Neuronal stem cell (in vitro differentiated cells): Measurements from ENCODE around the gene EIF2AK3.
"Not testable (repeated sequence)": the region's sequence is repeated elsewhere in the genome, so short reads cannot be mapped to it uniquely, and the experiment has no call there.

Source experiments
- DNase-seq: peaks from one replicate; pipeline ENCODE4 v3.0.0-alpha.2; 2013; ENCODE audit warnings: low spot score
- H2AFZ ChIP-seq: one replicate; pipeline ENCODE4 v1.6.1; 2013; ENCODE audit warnings: mild to moderate bottlenecking, low read length, inconsistent platforms
- H2AK5ac ChIP-seq: 2 replicates; pipeline ENCODE4 v1.6.1; 2013; ENCODE audit warnings: low read depth, mild to moderate bottlenecking, inconsistent platforms, low read length, moderate library complexity, mixed read lengths
- H2BK120ac ChIP-seq: 2 replicates; pipeline ENCODE4 v1.6.1; 2013; ENCODE audit warnings: low read depth, mild to moderate bottlenecking, inconsistent platforms, low read length, moderate library complexity, mixed read lengths
- H2BK12ac ChIP-seq: one replicate; pipeline ENCODE4 v1.6.1; 2013; ENCODE audit warnings: low read length, inconsistent platforms
- H2BK15ac ChIP-seq: 2 replicates; pipeline ENCODE4 v1.6.1; 2013; ENCODE audit warnings: mild to moderate bottlenecking, low read length, inconsistent platforms, mixed read lengths
- H2BK5ac ChIP-seq: one replicate; pipeline ENCODE4 v1.6.1; 2013; ENCODE audit warnings: inconsistent platforms, mild to moderate bottlenecking, low read length, moderate library complexity
- H3K14ac ChIP-seq: one replicate; pipeline ENCODE4 v1.6.1; 2013; ENCODE audit warnings: low read length, inconsistent platforms
- H3K18ac ChIP-seq: 2 replicates; pipeline ENCODE4 v1.6.1; 2013; ENCODE audit warnings: low read length, inconsistent platforms
- H3K23ac ChIP-seq: 2 replicates; pipeline ENCODE4 v1.6.1; 2013; ENCODE audit warnings: low read depth, mild to moderate bottlenecking, mixed read lengths, low read length, inconsistent platforms; ENCODE audit not compliant: poor library complexity
- H3K27ac ChIP-seq: replicated peaks from 3 replicates; pipeline ENCODE4 v1.5.1; 2013; ENCODE audit warnings: low read length, inconsistent platforms
- H3K27me3 ChIP-seq, 3 experiments: 2 replicates each; pipeline ENCODE4 v1.6.1; 2013; ENCODE audit warnings: low read length in 3 of 3, mild to moderate bottlenecking in 2 of 3, inconsistent platforms in 1 of 3, low read depth in 1 of 3, mixed read lengths in 1 of 3, moderate library complexity in 1 of 3; ENCODE audit not compliant: control insufficient read depth in 3 of 3, insufficient read depth in 3 of 3
- H3K36me3 ChIP-seq, 2 donors: replicated peaks in 1 of 2; 2 replicates each; pipeline ENCODE4 v1.6.1; 2013; ENCODE audit warnings: low read length in 2 of 2; ENCODE audit not compliant: control insufficient read depth in 2 of 2, insufficient read depth in 2 of 2
- H3K4ac ChIP-seq: 2 replicates; pipeline ENCODE4 v1.6.1; 2013; ENCODE audit warnings: inconsistent platforms, mild to moderate bottlenecking, low read length, moderate library complexity
- H3K4me1 ChIP-seq, 2 donors: 1 replicate in 1 of 2; 2 replicates in 1 of 2; pipeline ENCODE4 v1.6.1; 2013; ENCODE audit warnings: low read length in 2 of 2, low read depth in 1 of 2; ENCODE audit not compliant: control insufficient read depth in 2 of 2, insufficient read depth in 1 of 2
- H3K4me2 ChIP-seq: one replicate; pipeline ENCODE4 v1.6.1; 2013; ENCODE audit warnings: mild to moderate bottlenecking, low read length, inconsistent platforms; ENCODE audit not compliant: insufficient read depth, poor library complexity, severe bottlenecking
- H3K4me3 ChIP-seq, 2 donors: 2 replicates each; pipeline ENCODE4 v1.5.1; 2013; ENCODE audit warnings: low read length in 2 of 2, mild to moderate bottlenecking in 2 of 2, inconsistent platforms in 1 of 2, moderate library complexity in 1 of 2
- H3K79me1 ChIP-seq: one replicate; pipeline ENCODE4 v1.6.1; 2013; ENCODE audit warnings: low read depth, mild to moderate bottlenecking, inconsistent platforms, low read length, moderate library complexity
- H3K9ac ChIP-seq: one replicate; pipeline ENCODE4 v1.6.1; 2013; ENCODE audit warnings: mild to moderate bottlenecking, low read depth, low read length, inconsistent platforms; ENCODE audit not compliant: poor library complexity
- H3K9me3 ChIP-seq, 2 donors: replicated peaks in 1 of 2; 2 replicates each; pipeline versions ENCODE3 to v1.6.1; 2013; ENCODE audit warnings: low read length in 2 of 2, mild to moderate bottlenecking in 2 of 2, inconsistent platforms in 1 of 2, low read depth in 1 of 2, mixed read lengths in 1 of 2, moderate library complexity in 1 of 2; ENCODE audit not compliant: control insufficient read depth in 2 of 2, insufficient read depth in 1 of 2
- H4K8ac ChIP-seq: one replicate; pipeline ENCODE4 v1.6.1; 2013; ENCODE audit warnings: low read depth, mild to moderate bottlenecking, inconsistent platforms, low read length, moderate library complexity
- H4K91ac ChIP-seq: one replicate; pipeline ENCODE4 v1.6.1; 2013; ENCODE audit warnings: low read length, low read depth, mild to moderate bottlenecking, inconsistent platforms; ENCODE audit not compliant: poor library complexity
- WGBS, 2 donors: extraction: QIAGEN DNeasy Blood & Tissue Kit; methylation state at CpG; one replicate each; pipeline ENCODE4 v1.1.7; 2013; ENCODE audit warnings: missing lambda C conversion rate in 2 of 2, mixed read lengths in 1 of 2; ENCODE audit not compliant: insufficient read length in 2 of 2, insufficient replicate concordance in 1 of 2; ENCODE audit errors: extremely low coverage in 2 of 2; 5-methylcytosine and 5-hydroxymethylcytosine counted together

Gene EIF2AK3

GRCh38 chr2:88556026-88556425, 71.2 kb downstream of the EIF2AK3 start:
- H3K14ac ChIP-seq = no peak overlapping the region
- no peak overlapping the region for H3K27ac ChIP-seq
- no peak overlapping the region for H3K4me2 ChIP-seq
- no peaks in the 10 kb centered on the region for H3K27me3 ChIP-seq
- no peaks in the 10 kb centered on the region for H3K9me3 ChIP-seq
- H3K36me3 ChIP-seq = peaks cover 2 to 47% of the 10 kb centered on the region in 2 donors
- H3K4me3 ChIP-seq = no peak overlapping the region
- no peak overlapping the region for H4K8ac ChIP-seq
- peaks cover 0 to 5% of the 10 kb centered on the region in 2 donors for H3K4me1 ChIP-seq
- H2BK120ac ChIP-seq = no peak overlapping the region
- no peak overlapping the region for H2BK15ac ChIP-seq
- no peak for DNase-seq
- H3K23ac ChIP-seq = no peak overlapping the region
- H2BK5ac ChIP-seq = no peak overlapping the region
- H2BK12ac ChIP-seq = no peak overlapping the region
- H3K4ac ChIP-seq = no peak overlapping the region
- H3K79me1 ChIP-seq = no peaks in the 10 kb centered on the region
- H2AK5ac ChIP-seq = no peak overlapping the region
- H3K18ac ChIP-seq = no peak overlapping the region
- no peak overlapping the region for H3K9ac ChIP-seq
- H2AFZ ChIP-seq = no peak overlapping the region
- H4K91ac ChIP-seq = no peak overlapping the region
- no CpG with 5 or more reads among the region's 7 CpGs for WGBS, 2 donors

GRCh38 chr2:88554189-88554588, 73.1 kb downstream of the EIF2AK3 start:
- Histone ChIP-seq H3K9me3 (no peaks in the 10 kb centered on the region), H2AFZ (no peak overlapping the region), H4K91ac (no peak overlapping the region), H3K4me1 (peaks cover 2 to 8% of the 10 kb centered on the region in 2 donors), H3K36me3 (peaks cover 2 to 33% of the 10 kb centered on the region in 2 donors), H3K18ac (no peak overlapping the region), H3K4me2 (no peak overlapping the region), H2BK15ac (no peak overlapping the region), H3K4me3 (no peak overlapping the region), H2BK5ac (no peak overlapping the region), H3K79me1 (no peaks in the 10 kb centered on the region), H2BK120ac (no peak overlapping the region), H3K27ac (no peak overlapping the region), H3K23ac (no peak overlapping the region), H2AK5ac (no peak overlapping the region), H3K4ac (no peak overlapping the region), H4K8ac (no peak overlapping the region), H3K27me3 (no peaks in the 10 kb centered on the region), H2BK12ac (no peak overlapping the region), H3K14ac (no peak overlapping the region), H3K9ac (no peak overlapping the region)
- WGBS, 2 donors = no CpG with 5 or more reads among the region's 5 CpGs
- DNase-seq = no peak

GRCh38 chr2:88549616-88550292, 77.5 kb downstream of the EIF2AK3 start:
- DNase-seq = peak; percentile 59

GRCh38 chr2:88546291-88546690, 81.0 kb downstream of the EIF2AK3 start:
- not testable (repeated sequence) for H3K36me3 ChIP-seq, H3K9me3 ChIP-seq, H2BK5ac ChIP-seq, H3K9ac ChIP-seq, H2BK15ac ChIP-seq, H3K4me3 ChIP-seq, H3K4me1 ChIP-seq, H3K23ac ChIP-seq, H2AK5ac ChIP-seq, H3K4me2 ChIP-seq, H3K4ac ChIP-seq, H3K27me3 ChIP-seq, H3K27ac ChIP-seq, H4K91ac ChIP-seq, H2BK12ac ChIP-seq, DNase-seq, H2AFZ ChIP-seq, H3K79me1 ChIP-seq, H3K18ac ChIP-seq, H2BK120ac ChIP-seq, H3K14ac ChIP-seq
- WGBS, 2 donors = no CpG with 5 or more reads among the region's 4 CpGs
- H4K8ac ChIP-seq = peak overlapping the region; percentile 17

More at GRCh38 chr2:88549616-88550292, 77.5 kb downstream of the EIF2AK3 start:
- WGBS, 2 donors = no CpG with 5 or more reads among the region's 36 CpGs
- H3K23ac ChIP-seq = no peak overlapping the region
- H4K8ac ChIP-seq = no peak overlapping the region
- H2AK5ac ChIP-seq = no peak overlapping the region
- H3K14ac ChIP-seq = no peak overlapping the region
- H4K91ac ChIP-seq = no peak overlapping the region
- peak overlapping the region; percentile 10 to 70 for H3K4me3 ChIP-seq
- peak overlapping the region; percentile 93 for H2BK15ac ChIP-seq
- H3K79me1 ChIP-seq = no peaks in the 10 kb centered on the region
- H3K36me3 ChIP-seq = no peaks in the 10 kb centered on the region
- peaks cover 2 to 8% of the 10 kb centered on the region in 2 donors for H3K4me1 ChIP-seq
- H3K9me3 ChIP-seq = no peaks in the 10 kb centered on the region
- H2BK120ac ChIP-seq = no peak overlapping the region
- no peak overlapping the region for H3K4ac ChIP-seq
- no peak overlapping the region for H2BK5ac ChIP-seq
- H3K4me2 ChIP-seq = peak overlapping the region; percentile 90
- peak overlapping the region; percentile 22 for H3K27ac ChIP-seq
- H2BK12ac ChIP-seq = no peak overlapping the region
- H3K9ac ChIP-seq = peak overlapping the region; percentile 92
- H3K18ac ChIP-seq = peak overlapping the region; percentile 86
- peak overlapping the region; percentile 91 for H2AFZ ChIP-seq
- H3K27me3 ChIP-seq = peaks cover 0 to 4% (median 0%) of the 10 kb centered on the region in 3 experiments
